ENCODE results near the gene ARMC6. TPM values are rescaled to one million over a fixed set of nuclear protein-coding genes. Genes with fewer than 3 reads are reported as not detected.

ARMC6 gene
- total and polyA plus RNA-seq, 4 donors, result 23.5 to 33.3 (median 32.2) TPM

DNA sequence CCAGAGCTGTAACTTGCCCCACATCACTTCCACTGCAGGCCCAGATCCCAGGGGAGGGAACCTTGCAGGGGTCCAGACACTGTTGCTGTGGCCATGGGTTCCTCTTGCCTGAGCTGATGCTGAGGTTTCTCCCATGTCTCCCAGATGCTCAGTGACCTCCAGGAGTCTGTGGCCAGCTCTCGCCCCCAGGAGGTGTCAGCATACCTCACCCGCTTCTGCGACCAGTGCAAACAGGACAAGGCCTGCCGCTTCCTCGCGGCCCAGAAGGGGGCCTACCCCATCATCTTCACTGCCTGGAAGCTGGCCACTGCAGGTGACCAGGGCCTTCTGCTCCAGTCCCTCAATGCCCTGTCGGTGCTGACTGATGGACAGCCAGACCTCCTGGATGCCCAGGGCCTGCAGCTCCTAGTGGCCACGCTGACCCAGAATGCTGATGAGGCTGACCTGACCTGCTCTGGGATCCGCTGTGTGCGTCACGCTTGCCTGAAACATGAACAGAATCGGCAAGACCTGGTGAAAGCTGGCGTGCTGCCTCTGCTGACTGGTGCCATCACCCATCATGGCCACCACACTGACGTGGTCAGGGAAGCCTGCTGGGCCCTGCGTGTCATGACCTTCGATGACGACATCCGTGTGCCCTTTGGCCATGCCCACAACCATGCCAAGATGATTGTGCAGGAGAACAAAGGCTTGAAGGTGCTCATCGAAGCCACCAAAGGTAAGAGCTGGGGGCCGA lies 18.2 kb downstream of the ARMC6 start:
- peaks cover 19 to 41% (median 31%) of the 10 kb centered on the region in 4 donors for H3K36me3 ChIP-seq (ENCODE audit: control insufficient read depth in 4 of 4, insufficient read depth in 4 of 4, low read length in 4 of 4)
- no peaks in the 10 kb centered on the region for H3K27me3 ChIP-seq (ENCODE audit: control insufficient read depth in 3 of 3, insufficient read depth in 3 of 3, low read length in 2 of 3)
- H3K27ac ChIP-seq (ENCODE audit: low read depth in 1 of 2, low read length in 1 of 2), result no peak overlapping the region
- no peak for ATAC-seq (ENCODE audit: insufficient read depth, low FRiP score)
- no peak overlapping the region for H3K4me3 ChIP-seq
- H3K4me1 ChIP-seq (ENCODE audit: control insufficient read depth in 5 of 5, insufficient read depth in 5 of 5, low read length in 5 of 5), result no peaks in the 10 kb centered on the region
- no peak overlapping the region for H3K9ac ChIP-seq (ENCODE audit: insufficient read depth in 1 of 2, low read length in 2 of 2)
- TF ChIP-seq, protein P1, sequence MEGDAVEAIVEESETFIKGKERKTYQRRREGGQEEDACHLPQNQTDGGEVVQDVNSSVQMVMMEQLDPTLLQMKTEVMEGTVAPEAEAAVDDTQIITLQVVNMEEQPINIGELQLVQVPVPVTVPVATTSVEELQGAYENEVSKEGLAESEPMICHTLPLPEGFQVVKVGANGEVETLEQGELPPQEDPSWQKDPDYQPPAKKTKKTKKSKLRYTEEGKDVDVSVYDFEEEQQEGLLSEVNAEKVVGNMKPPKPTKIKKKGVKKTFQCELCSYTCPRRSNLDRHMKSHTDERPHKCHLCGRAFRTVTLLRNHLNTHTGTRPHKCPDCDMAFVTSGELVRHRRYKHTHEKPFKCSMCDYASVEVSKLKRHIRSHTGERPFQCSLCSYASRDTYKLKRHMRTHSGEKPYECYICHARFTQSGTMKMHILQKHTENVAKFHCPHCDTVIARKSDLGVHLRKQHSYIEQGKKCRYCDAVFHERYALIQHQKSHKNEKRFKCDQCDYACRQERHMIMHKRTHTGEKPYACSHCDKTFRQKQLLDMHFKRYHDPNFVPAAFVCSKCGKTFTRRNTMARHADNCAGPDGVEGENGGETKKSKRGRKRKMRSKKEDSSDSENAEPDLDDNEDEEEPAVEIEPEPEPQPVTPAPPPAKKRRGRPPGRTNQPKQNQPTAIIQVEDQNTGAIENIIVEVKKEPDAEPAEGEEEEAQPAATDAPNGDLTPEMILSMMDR (IDR thresholded peaks at IDR 0.05; ENCODE audit: control extremely low read depth, extremely low read depth), result no peak
- H3K9me3 ChIP-seq (ENCODE audit: control insufficient read depth in 4 of 4, insufficient read depth in 3 of 4, low read length in 3 of 4), result no peaks in the 10 kb centered on the region
- 94 to 95% methylated on average over 20 of the region's 20 CpGs for WGBS, 2 donors
- DNase-seq, result no peak

DNA sequence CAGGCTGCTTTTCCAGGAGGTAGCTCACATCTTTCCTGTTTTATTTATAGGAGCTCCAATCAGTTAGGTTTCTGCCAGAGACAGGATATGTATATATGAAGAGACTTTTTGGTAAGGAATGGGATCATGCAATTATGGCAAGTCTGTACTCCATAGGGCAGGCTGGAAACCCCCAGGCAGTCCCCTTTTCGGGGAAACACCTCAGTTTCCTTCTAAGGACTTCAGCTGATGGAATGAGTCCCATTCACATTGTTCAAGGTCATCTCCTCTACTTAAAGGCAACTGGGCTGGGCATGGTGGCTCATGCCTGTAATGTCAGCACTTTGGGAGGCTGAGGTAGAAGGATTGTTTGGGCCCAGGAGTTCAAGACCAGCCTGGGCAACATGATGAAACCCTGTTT lies 19.5 kb downstream of the ARMC6 start:
- ATAC-seq (ENCODE audit: insufficient read depth, low FRiP score), result no peak
- WGBS, 2 donors, result 80 to 100% methylated on average over 1 of the region's 1 CpG
- Histone ChIP-seq H3K9me3 (ENCODE audit: control insufficient read depth in 4 of 4, insufficient read depth in 3 of 4, low read length in 3 of 4) (no peaks in the 10 kb centered on the region), H3K27ac (ENCODE audit: low read depth in 1 of 2, low read length in 1 of 2) (no peak overlapping the region), H3K4me3 (no peak overlapping the region), H3K9ac (ENCODE audit: insufficient read depth in 1 of 2, low read length in 2 of 2) (no peak overlapping the region), H3K27me3 (ENCODE audit: control insufficient read depth in 3 of 3, insufficient read depth in 3 of 3, low read length in 2 of 3) (no peaks in the 10 kb centered on the region), H3K36me3 (ENCODE audit: control insufficient read depth in 4 of 4, insufficient read depth in 4 of 4, low read length in 4 of 4) (peaks cover 19 to 54% (median 31%) of the 10 kb centered on the region in 4 donors), H3K4me1 (ENCODE audit: control insufficient read depth in 5 of 5, insufficient read depth in 5 of 5, low read length in 5 of 5) (no peaks in the 10 kb centered on the region)
- no peak for DNase-seq
- TF ChIP-seq, protein P1 (IDR thresholded peaks at IDR 0.05; ENCODE audit: control extremely low read depth, extremely low read depth), result no peak

DNA sequence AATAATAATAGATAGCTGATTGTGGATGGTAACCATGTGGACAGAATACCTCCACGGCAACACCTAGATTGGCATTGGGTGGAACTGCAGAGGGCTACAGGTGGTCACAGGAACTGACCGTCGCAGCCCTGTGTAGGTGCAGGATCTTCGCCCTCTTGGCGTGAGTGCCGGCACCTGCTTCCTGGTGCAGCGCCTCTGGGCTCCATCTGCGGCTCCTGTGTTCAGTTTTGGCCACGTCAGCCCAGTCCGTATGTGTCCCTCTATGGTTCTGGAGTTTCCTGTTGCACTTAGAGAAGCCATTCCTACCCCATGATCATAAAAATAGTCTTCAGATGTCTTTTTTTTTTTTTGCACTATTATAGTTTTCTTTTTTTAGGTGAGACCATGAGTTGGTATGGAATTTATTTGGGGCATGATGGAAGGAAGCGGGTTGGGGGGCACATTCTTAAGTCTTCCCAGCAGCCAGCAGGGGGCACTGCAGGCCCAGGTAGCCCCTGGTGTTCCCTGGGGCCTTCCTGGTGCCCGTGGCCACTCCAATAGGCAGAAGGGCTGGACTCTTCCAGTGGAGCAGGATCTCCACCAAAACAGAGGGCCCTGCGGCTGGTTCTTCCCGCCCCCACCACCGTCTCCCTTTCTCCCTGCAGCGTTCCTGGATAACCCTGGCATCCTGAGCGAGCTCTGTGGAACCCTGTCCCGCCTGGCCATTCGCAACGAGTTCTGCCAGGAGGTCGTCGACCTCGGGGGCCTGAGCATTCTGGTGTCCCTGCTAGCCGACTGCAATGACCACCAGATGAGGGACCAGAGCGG lies 20.3 kb downstream of the ARMC6 start:
- DNase-seq, result peak; percentile 51 to 53 (median 51)
- no peak overlapping the region for H3K9ac ChIP-seq (ENCODE audit: insufficient read depth in 1 of 2, low read length in 2 of 2)
- H3K4me3 ChIP-seq, result no peak overlapping the region
- no peak for ATAC-seq (ENCODE audit: insufficient read depth, low FRiP score)
- WGBS, 2 donors, result 92 to 93% methylated on average over 25 of the region's 25 CpGs
- TF ChIP-seq, protein P1 (IDR thresholded peaks at IDR 0.05; ENCODE audit: control extremely low read depth, extremely low read depth), result peak; percentile 44
- peaks cover 19 to 55% (median 34%) of the 10 kb centered on the region in 4 donors for H3K36me3 ChIP-seq (ENCODE audit: control insufficient read depth in 4 of 4, insufficient read depth in 4 of 4, low read length in 4 of 4)
- H3K9me3 ChIP-seq (ENCODE audit: control insufficient read depth in 4 of 4, insufficient read depth in 3 of 4, low read length in 3 of 4), result no peaks in the 10 kb centered on the region
- H3K27ac ChIP-seq (ENCODE audit: low read depth in 1 of 2, low read length in 1 of 2), result no peak overlapping the region
- no peaks in the 10 kb centered on the region for H3K27me3 ChIP-seq (ENCODE audit: control insufficient read depth in 3 of 3, insufficient read depth in 3 of 3, low read length in 2 of 3)
- no peaks in the 10 kb centered on the region for H3K4me1 ChIP-seq (ENCODE audit: control insufficient read depth in 5 of 5, insufficient read depth in 5 of 5, low read length in 5 of 5)

Measured in lung (tissue), 12 donors.